ENCODE results near the gene RAB39A. TPM values are rescaled to one million over a fixed set of nuclear protein-coding genes. Genes with fewer than 3 reads are reported as not detected.

The RAB39A gene
- total and polyA plus RNA-seq, 9 of the 15 experiments (the other 6 are each of a cell fraction or from before 2014, with no cell fraction given) = not detected

DNA sequence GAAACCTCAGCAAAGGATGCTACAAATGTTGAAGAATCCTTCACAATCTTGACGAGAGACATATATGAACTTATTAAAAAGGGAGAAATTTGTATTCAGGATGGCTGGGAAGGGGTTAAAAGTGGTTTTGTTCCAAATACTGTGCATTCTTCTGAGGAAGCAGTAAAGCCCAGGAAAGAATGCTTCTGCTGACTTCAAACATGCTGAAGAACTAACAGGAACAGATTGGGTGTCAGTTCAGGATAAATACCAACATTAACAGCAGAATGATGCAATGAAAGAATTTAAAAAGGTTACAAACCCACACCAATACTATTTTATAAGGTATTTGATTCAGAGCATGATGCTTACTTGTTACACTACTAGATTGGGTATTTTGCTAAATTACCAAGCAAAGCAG lies 33.9 kb downstream of the RAB39A start (continued):
- TF ChIP-seq RBM15 (IDR thresholded peaks at IDR 0.05; ENCODE audit: insufficient read depth, low read length) (no peak), ZNF140 (CRISPR knock-in tag; IDR thresholded peaks at IDR 0.05) (no peak), RBM22 (IDR thresholded peaks at IDR 0.05; ENCODE audit: low read depth, low read length, poor library complexity, severe bottlenecking) (no peak)
- TF ChIP-seq, protein P1, sequence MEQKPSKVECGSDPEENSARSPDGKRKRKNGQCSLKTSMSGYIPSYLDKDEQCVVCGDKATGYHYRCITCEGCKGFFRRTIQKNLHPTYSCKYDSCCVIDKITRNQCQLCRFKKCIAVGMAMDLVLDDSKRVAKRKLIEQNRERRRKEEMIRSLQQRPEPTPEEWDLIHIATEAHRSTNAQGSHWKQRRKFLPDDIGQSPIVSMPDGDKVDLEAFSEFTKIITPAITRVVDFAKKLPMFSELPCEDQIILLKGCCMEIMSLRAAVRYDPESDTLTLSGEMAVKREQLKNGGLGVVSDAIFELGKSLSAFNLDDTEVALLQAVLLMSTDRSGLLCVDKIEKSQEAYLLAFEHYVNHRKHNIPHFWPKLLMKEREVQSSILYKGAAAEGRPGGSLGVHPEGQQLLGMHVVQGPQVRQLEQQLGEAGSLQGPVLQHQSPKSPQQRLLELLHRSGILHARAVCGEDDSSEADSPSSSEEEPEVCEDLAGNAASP (IDR thresholded peaks at IDR 0.05) = no peak

DNA sequence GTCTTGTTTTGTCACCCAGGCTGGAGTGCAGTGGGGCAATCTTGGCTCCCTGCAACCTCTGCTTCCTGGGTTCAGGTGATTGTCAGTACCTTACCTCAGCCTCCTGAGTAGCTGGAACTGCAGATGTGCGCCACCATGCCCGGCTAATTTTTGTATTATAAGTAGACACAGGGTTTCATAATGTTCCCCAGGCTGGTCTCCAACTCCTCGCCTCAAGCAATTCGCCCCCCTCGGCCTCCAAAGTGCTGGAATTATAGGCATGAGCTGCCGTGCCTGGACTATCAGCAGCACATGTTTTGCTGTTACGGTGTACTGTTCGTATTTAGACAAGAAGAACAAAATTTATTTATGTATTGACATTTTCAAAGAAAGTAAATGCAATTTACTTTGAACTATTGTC lies 34.8 kb downstream of the RAB39A start:
- Histone ChIP-seq H3K9me3 (replicated peaks; ENCODE audit: control insufficient read depth, insufficient read depth, low read depth, low read length) (no peaks in the 10 kb centered on the region), H3K4me3 (no peak overlapping the region), H3K27ac (ENCODE audit: extremely low read depth, low read depth, low read length) (no peak overlapping the region), H3K9me1 (ENCODE audit: control insufficient read depth, insufficient read depth, low read length) (no peaks in the 10 kb centered on the region), H3K4me1 (replicated peaks in 1 of 2; ENCODE audit: control insufficient read depth in 2 of 2, insufficient read depth in 2 of 2, low read length in 2 of 2) (no peaks in the 10 kb centered on the region), H2AFZ (ENCODE audit: low read depth, low read length) (no peak overlapping the region), H3K79me2 (ENCODE audit: control insufficient read depth, insufficient read depth, low read length) (no peaks in the 10 kb centered on the region), H3K36me3 (ENCODE audit: control insufficient read depth, insufficient read depth, low read length) (no peaks in the 10 kb centered on the region), H3K9ac (ENCODE audit: insufficient read depth in 1 of 2, low read depth in 2 of 2, low read length in 2 of 2) (no peak overlapping the region), H3K4me2 (ENCODE audit: insufficient read depth, low read length) (no peak overlapping the region), H4K20me1 (replicated peaks; ENCODE audit: control insufficient read depth, insufficient read depth, low read length) (no peaks in the 10 kb centered on the region), H3K27me3 (ENCODE audit: control insufficient read depth in 2 of 2, insufficient read depth in 2 of 2, low read length in 2 of 2) (peaks cover 9 to 13% of the 10 kb centered on the region in 2 experiments; a peak in 3 of 5 replicates)
- ChIA-PET POLR2A (no interaction called here), CTCF (ENCODE audit: low intra/inter-chr PET ratio) (no interaction called here)
- intact Hi-C loops (cut with micrococcal nuclease) (no loop called here), in situ Hi-C loops (cut with MboI) (no loop called here)
- DNase-seq (ENCODE audit: extremely low read depth in 1 of 4, low spot score in 3 of 4) (no peak), ATAC-seq (no peak), FAIRE-seq (no peak)
- 0% methylated on average over 8 of the region's 8 CpGs for WGBS (ENCODE audit: insufficient coverage, low coverage, missing lambda C conversion rate)
- no TSS peak for BruUV-seq (replicated peaks)
- TF ChIP-seq, protein P2, sequence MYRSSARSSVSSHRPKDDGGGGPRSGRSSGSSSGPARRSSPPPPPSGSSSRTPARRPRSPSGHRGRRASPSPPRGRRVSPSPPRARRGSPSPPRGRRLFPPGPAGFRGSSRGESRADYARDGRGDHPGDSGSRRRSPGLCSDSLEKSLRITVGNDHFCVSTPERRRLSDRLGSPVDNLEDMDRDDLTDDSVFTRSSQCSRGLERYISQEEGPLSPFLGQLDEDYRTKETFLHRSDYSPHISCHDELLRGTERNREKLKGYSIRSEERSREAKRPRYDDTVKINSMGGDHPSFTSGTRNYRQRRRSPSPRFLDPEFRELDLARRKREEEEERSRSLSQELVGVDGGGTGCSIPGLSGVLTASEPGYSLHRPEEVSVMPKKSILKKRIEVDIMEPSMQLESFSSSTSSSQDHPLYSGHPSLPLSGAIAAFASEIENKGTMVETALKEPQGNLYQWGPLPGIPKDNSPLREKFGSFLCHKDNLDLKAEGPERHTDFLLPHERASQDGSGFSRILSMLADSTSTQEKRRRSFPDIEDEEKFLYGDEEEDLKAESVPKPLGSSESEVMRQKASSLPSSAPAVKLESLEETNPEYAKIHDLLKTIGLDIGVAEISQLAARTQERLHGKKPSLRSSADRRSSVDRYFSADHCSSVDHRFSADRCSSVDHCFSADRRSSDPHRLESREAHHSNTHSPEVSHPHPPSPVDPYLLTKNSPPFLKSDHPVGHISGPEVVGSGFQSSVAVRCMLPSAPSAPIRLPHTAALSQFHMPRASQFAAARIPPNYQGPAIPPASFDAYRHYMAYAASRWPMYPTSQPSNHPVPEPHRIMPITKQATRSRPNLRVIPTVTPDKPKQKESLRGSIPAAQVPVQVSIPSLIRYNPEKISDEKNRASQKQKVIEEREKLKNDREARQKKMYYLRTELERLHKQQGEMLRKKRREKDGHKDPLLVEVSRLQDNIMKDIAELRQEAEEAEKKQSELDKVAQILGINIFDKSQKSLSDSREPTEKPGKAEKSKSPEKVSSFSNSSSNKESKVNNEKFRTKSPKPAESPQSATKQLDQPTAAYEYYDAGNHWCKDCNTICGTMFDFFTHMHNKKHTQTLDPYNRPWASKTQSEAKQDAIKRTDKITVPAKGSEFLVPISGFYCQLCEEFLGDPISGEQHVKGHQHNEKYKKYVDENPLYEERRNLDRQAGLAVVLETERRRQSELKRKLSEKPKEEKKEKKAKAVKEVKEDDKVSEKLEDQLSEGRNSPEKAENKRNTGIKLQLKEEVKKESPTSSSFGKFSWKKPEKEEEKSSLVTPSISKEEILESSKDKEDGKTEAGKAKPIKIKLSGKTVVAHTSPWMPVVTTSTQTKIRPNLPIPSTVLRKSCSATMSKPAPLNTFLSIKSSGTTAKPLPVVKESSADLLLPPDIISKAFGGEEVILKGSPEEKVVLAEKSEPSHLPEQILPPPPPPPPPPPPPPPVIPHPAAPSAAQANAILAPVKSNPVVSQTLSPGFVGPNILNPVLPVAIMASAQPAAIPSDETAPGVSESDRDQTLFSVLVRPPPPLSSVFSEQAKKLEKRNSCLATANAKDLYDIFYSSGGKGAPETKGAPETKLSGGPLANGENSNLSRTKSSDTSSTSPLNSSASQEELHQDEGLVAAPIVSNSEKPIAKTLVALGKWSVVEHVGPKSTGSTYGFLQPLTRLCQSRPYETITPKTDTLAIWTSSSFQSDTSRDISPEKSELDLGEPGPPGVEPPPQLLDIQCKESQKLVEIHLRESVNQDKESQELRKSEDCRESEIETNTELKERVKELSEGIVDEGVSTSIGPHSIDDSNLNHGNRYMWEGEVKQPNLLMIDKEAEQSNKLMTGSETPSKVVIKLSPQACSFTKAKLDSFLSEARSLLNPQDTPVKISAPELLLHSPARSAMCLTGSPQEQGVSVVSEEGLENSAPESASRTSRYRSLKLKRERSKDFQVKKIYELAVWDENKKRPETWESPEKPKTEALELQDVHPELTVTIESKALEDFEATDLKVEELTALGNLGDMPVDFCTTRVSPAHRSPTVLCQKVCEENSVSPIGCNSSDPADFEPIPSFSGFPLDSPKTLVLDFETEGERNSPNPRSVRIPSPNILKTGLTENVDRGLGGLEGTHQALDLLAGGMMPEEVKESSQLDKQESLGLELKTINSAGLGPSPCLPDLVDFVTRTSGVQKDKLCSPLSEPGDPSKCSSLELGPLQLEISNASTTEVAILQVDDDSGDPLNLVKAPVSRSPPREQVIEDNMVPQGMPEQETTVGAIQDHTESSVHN (IDR thresholded peaks at IDR 0.05; ENCODE audit: borderline replicate concordance in 1 of 2, low read depth in 1 of 2) = no peak
- TF ChIP-seq NUFIP1 (IDR thresholded peaks at IDR 0.05; ENCODE audit: partially characterized antibody) = no peak
- TF ChIP-seq SRF (CRISPR knock-in tag; IDR thresholded peaks at IDR 0.05) = no peak
